NCI-H2171 (cell line): ENCODE results near the gene LMF2.

Source experiments
- DNase-seq: peaks from one replicate; lab custom pipeline; 2025; lab: John Stamatoyannopoulos, UW

The LMF2 gene

GRCh38 chr22:50504369-50505211 lies 2.9 kb downstream of the LMF2 start:
- DNase-seq: no peak

GRCh38 chr22:50503475-50504145 lies 3.9 kb downstream of the LMF2 start:
- DNase-seq: no peak

GRCh38 chr22:50502628-50503474 lies 4.7 kb downstream of the LMF2 start:
- no peak for DNase-seq

GRCh38 chr22:50502096-50502495 lies 5.4 kb downstream of the LMF2 start:
- no peak for DNase-seq

GRCh38 chr22:50500452-50500851 lies 7.0 kb downstream of the LMF2 start:
- DNase-seq: no peak

GRCh38 chr22:50498322-50498890 lies 9.1 kb downstream of the LMF2 start:
- no peak for DNase-seq

- no peak for DNase-seq
These were observed 10.4 kb downstream of the LMF2 start for GRCh38 chr22:50497093-50497492.

- no peak for DNase-seq
These were observed 16.8 kb downstream of the LMF2 start for GRCh38 chr22:50490531-50491308.

GRCh38 chr22:50489363-50490243 lies 17.9 kb downstream of the LMF2 start:
- DNase-seq: no peak

GRCh38 chr22:50488886-50489285 lies 18.6 kb downstream of the LMF2 start:
- no peak for DNase-seq

GRCh38 chr22:50488006-50488677 lies 19.4 kb downstream of the LMF2 start:
- no peak for DNase-seq

- DNase-seq: no peak
These were observed 20.1 kb downstream of the LMF2 start for GRCh38 chr22:50487290-50488005.

GRCh38 chr22:50486561-50487289 lies 20.8 kb downstream of the LMF2 start, which contains the start of gene MIOX:
Gene MIOX, plus strand, starts transcription at chr22:50486859. Its CDS starts 39 bp downstream, at chr22:50486898.
- DNase-seq: no peak

- DNase-seq: no peak
These were observed 22.0 kb downstream of the LMF2 start for GRCh38 chr22:50485221-50486131.

- no peak for DNase-seq
These were observed 23.3 kb downstream of the LMF2 start for GRCh38 chr22:50483977-50484853.

- no peak for DNase-seq
These were observed 23.9 kb downstream of the LMF2 start for GRCh38 chr22:50483556-50483955.
